Stimulated activated CD4-positive, alpha-beta T cell treated with anti-CD3 and anti-CD28 coated beads, Interleukin-4, amount 100 ng/mL, for 4 hours (primary cell): ENCODE results near the gene CDH4.

Experiments used
- DNase-seq, 2 experiments: peaks; one replicate each; pipeline ENCODE4 v3.0.0-alpha.2; 2020

Gene CDH4

GRCh38 chr20:61949363-61949713 lies 697.3 kb downstream of the CDH4 start:
- DNase-seq: no peak

- DNase-seq: no peak
These were observed 697.9 kb downstream of the CDH4 start for GRCh38 chr20:61949714-61950640.

- DNase-seq: no peak
These were observed 698.6 kb downstream of the CDH4 start for GRCh38 chr20:61950641-61951071.

GRCh38 chr20:61951695-61952533 lies 699.9 kb downstream of the CDH4 start:
- no peak for DNase-seq

- DNase-seq: no peak
These were observed 701.3 kb downstream of the CDH4 start for GRCh38 chr20:61953037-61954021.

- no peak for DNase-seq
These were observed 702.4 kb downstream of the CDH4 start for GRCh38 chr20:61954276-61955021.

- no peak for DNase-seq
These were observed 703.8 kb downstream of the CDH4 start for GRCh38 chr20:61955668-61956395.

- no peak for DNase-seq
These were observed 704.6 kb downstream of the CDH4 start for GRCh38 chr20:61956396-61957342.

GRCh38 chr20:61957961-61958715 lies 706.1 kb downstream of the CDH4 start:
- no peak for DNase-seq

- DNase-seq: no peak
These were observed 707.0 kb downstream of the CDH4 start for GRCh38 chr20:61958773-61959700.

GRCh38 chr20:61960836-61961235 lies 708.8 kb downstream of the CDH4 start:
- no peak for DNase-seq

GRCh38 chr20:61963149-61963548 lies 711.1 kb downstream of the CDH4 start:
- no peak for DNase-seq

- DNase-seq: no peak
These were observed 712.0 kb downstream of the CDH4 start for GRCh38 chr20:61963885-61964674.

GRCh38 chr20:61964675-61965605 lies 712.9 kb downstream of the CDH4 start:
- DNase-seq: no peak

GRCh38 chr20:61965606-61966491 lies 713.8 kb downstream of the CDH4 start:
- no peak for DNase-seq
